Chondrocyte (in vitro differentiated cells): Measurements from ENCODE around the gene FBXL15. TPM values are rescaled to one million over a fixed set of nuclear protein-coding genes. Genes with fewer than 3 reads are reported as not detected.
A peak's percentile ranks its signal among the peaks of the same experiment; 100 is the strongest.
"Not testable (repeated sequence)": the region's sequence is repeated elsewhere in the genome, so short reads cannot be mapped to it uniquely, and the experiment has no call there.

Experiments used
- DNase-seq: peaks from one replicate; pipeline ENCODE4 v3.0.0; 2021; ENCODE audit warnings: mixed read lengths, low spot score
- H3K27ac Mint-ChIP-seq: one replicate; pipeline ENCODE4 v1.8.0; 2021; ENCODE audit warnings: mild to moderate bottlenecking, moderate library complexity, mixed read lengths; ENCODE audit not compliant: unreplicated experiment
- H3K27me3 Mint-ChIP-seq: 2 replicates; pipeline ENCODE4 v1.8.0; 2021; ENCODE audit warnings: low read depth, mixed read lengths
- H3K36me3 Mint-ChIP-seq: 2 replicates; pipeline ENCODE4 v1.8.0; 2021; ENCODE audit warnings: low read depth, mixed read lengths
- H3K4me1 Mint-ChIP-seq: 2 replicates; pipeline ENCODE4 v1.8.0; 2021; ENCODE audit warnings: low read depth, mild to moderate bottlenecking, mixed read lengths
- H3K4me3 Mint-ChIP-seq: one replicate; pipeline ENCODE4 v1.8.0; 2021; ENCODE audit warnings: mild to moderate bottlenecking, moderate library complexity, mixed read lengths; ENCODE audit not compliant: unreplicated experiment
- H3K9me3 Mint-ChIP-seq: 2 replicates; pipeline ENCODE4 v1.8.0; 2021; ENCODE audit warnings: low read depth, mixed read lengths
- total RNA-seq: library from RNA; stranded (reverse); gene quantifications from 3 replicates; pipeline ENCODE4 v1.2.1, GENCODE V29; 2021
- TF ChIP-seq, protein P1 (sequence below): fragments of 200-600 bp; sonication (generic); IDR thresholded peaks from 2 replicates; pipeline ENCODE4 v1.5.0; 2021; ENCODE audit warnings: antibody characterized with exemption, mild to moderate bottlenecking, moderate library complexity

Gene FBXL15
- total RNA-seq, 1 donor from 2014 or later, result 9.0 TPM

DNA sequence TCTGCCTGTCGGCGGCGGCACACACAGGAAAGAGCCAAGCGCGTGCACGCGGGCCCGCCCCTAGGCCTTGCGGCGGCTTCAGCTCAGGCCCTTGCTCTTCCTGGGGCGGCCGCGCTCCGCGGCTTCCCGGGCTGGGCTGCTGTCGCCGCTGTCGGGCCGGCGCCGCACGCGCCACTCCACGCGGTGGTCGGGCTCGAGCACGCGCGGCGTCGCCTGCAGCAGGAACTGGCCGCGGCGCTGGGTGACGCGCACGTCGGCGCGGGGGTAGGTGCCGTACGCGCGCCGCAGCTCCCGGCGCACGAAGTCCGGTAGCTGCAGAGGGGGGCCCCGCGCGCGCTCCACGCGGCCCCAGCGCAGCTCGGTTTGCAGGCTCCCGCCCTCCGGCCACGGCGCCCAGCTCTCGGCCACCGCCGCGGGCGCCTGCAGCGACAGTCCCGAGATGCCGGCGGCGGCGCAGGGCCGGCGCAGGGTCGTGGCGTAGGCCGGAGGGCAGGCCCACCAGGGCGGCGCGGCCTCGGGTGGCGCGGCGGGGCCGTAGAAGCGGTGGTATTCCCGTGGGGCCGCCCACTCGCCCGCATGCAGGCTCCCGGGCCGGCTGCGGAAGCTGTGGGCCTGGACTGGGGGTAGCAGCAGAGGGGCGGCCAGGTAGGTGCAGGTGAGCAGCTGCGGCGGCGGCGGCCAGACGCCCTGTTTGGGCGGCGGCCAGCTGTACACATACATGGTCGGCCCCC is 29.9 kb downstream of the FBXL15 start:
- H3K27me3 Mint-ChIP-seq, result no peaks in the 10 kb centered on the region
- peak overlapping the region; percentile 85 for H3K4me3 Mint-ChIP-seq
- no peak for DNase-seq
- H3K36me3 Mint-ChIP-seq, result no peaks in the 10 kb centered on the region
- no peaks in the 10 kb centered on the region for H3K9me3 Mint-ChIP-seq
- H3K27ac Mint-ChIP-seq, result no peak overlapping the region
- H3K4me1 Mint-ChIP-seq, result peaks cover 26% of the 10 kb centered on the region
- TF ChIP-seq, protein P1, sequence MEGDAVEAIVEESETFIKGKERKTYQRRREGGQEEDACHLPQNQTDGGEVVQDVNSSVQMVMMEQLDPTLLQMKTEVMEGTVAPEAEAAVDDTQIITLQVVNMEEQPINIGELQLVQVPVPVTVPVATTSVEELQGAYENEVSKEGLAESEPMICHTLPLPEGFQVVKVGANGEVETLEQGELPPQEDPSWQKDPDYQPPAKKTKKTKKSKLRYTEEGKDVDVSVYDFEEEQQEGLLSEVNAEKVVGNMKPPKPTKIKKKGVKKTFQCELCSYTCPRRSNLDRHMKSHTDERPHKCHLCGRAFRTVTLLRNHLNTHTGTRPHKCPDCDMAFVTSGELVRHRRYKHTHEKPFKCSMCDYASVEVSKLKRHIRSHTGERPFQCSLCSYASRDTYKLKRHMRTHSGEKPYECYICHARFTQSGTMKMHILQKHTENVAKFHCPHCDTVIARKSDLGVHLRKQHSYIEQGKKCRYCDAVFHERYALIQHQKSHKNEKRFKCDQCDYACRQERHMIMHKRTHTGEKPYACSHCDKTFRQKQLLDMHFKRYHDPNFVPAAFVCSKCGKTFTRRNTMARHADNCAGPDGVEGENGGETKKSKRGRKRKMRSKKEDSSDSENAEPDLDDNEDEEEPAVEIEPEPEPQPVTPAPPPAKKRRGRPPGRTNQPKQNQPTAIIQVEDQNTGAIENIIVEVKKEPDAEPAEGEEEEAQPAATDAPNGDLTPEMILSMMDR, result peak; percentile 1

DNA sequence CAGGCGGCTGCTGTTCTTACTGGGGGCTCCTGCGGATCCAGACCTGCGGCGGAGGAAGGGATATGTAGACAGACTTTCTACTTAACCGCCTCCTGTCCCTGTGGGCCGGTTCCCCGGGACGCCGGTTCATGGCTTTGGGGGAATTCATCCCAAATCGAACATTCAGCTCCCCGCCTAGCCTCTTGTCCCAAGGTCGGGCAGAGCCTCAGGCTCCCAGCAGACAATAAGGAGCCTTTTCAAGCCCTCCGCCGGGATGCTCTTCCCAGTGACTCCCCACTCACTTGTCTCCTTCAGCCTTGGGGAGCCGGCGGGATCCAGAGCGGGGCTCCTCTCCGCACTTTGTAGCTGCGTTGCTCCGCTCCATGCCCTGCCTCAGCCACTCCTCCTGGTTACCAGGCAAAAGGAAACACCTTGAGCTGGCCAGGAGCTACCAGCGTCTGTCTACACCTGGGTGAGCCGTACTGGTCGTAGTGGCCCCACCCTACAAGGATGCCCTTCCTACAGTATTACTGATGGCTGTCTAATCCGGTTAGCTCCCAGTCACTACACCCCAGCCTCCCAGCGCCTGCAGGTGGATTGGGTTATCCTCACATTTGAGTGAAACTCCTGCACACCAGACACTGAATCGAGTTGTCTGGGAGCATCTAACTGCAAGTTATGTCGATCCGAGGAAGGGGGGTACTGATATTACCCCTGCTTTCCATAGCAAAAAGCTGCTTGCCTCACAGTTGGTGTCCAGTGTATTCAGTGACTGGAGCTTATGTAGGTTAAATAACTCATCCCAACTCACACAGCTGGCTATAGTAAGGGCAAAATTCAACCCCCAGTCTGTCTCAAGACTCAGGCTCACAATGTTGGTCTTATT is 30.7 kb downstream of the FBXL15 start, which contains the start of gene C10orf95:
Gene C10orf95, minus strand, starts transcription at position 439 of the 865 bp plus-strand sequence. CDS start 450 bp downstream, outside the sequence.
- H3K4me1 Mint-ChIP-seq, result peaks cover 29% of the 10 kb centered on the region
- no peak within 1 kb of the TSS for H3K27ac Mint-ChIP-seq
- no peaks in the 10 kb centered on the region for H3K9me3 Mint-ChIP-seq
- TF ChIP-seq, protein P1, result no peak
- DNase-seq, result no peak
- peaks cover 2% of the 10 kb centered on the region for H3K36me3 Mint-ChIP-seq
- no peaks in the 10 kb centered on the region for H3K27me3 Mint-ChIP-seq
- peak within 1 kb of the TSS; percentile 85 for H3K4me3 Mint-ChIP-seq

DNA sequence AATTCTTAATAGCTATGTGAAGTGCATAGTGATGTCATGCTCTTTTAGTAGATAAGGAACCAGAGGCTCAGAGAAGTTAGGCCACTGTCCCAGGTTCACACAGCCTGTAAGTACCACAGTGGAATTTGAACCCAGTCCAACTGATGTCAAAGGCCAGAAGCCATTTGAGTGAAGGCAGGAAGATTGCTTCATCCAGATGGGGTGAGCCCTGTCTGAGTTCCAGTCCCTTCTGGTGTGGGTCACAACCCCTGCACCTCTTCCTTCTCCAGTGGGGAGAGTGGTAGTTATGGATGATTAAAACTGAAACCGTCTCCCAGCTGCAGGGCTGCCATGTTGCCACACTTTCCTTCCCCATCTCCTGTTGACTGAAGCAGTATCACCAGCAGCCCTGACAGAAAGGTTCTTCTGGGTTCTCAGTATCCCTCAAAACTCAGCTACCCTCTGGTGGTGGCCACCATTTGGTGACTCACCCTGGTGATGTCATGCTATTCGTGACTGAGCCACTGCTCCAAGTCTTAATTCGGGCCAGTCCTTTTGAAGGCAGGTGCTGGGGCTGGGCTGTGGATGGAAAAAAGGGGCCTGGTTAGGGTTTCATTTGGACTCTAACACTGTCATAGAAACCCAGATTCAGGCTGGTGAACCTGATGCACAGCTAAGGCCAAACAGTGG is 32.2 kb downstream of the FBXL15 start:
- Mint-ChIP-seq H3K4me3 (no peak overlapping the region), H3K27me3 (no peaks in the 10 kb centered on the region), H3K9me3 (no peaks in the 10 kb centered on the region), H3K27ac (peak overlapping the region; percentile 46), H3K36me3 (peaks cover 2% of the 10 kb centered on the region), H3K4me1 (peaks cover 29% of the 10 kb centered on the region)
- no peak for DNase-seq
- TF ChIP-seq, protein P1, result no peak

DNA sequence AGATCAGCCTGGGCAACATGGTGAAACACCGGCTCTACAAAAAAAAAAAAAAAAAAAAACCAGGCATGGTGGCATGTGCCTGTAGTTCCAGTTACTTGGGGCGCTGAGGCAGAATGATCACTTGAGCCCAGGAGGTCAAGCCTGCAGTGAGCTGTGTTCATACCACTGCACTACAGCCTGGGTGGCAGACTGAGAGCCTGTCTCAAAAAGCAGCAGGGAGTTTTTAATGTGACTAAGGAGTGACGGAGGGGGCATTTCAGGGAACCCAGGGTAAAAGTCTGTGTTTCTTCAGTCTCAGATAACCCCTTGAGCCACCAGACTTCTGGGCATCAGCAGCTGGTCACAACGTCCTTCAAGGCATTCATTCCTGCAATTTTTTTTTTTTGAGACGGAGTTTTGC is 32.9 kb downstream of the FBXL15 start:
- Mint-ChIP-seq H3K4me1 (peaks cover 29% of the 10 kb centered on the region), H3K9me3 (no peaks in the 10 kb centered on the region), H3K4me3 (no peak overlapping the region), H3K27me3 (no peaks in the 10 kb centered on the region), H3K36me3 (peaks cover 2% of the 10 kb centered on the region), H3K27ac (no peak overlapping the region)
- TF ChIP-seq, protein P1, result no peak
- DNase-seq, result no peak

DNA sequence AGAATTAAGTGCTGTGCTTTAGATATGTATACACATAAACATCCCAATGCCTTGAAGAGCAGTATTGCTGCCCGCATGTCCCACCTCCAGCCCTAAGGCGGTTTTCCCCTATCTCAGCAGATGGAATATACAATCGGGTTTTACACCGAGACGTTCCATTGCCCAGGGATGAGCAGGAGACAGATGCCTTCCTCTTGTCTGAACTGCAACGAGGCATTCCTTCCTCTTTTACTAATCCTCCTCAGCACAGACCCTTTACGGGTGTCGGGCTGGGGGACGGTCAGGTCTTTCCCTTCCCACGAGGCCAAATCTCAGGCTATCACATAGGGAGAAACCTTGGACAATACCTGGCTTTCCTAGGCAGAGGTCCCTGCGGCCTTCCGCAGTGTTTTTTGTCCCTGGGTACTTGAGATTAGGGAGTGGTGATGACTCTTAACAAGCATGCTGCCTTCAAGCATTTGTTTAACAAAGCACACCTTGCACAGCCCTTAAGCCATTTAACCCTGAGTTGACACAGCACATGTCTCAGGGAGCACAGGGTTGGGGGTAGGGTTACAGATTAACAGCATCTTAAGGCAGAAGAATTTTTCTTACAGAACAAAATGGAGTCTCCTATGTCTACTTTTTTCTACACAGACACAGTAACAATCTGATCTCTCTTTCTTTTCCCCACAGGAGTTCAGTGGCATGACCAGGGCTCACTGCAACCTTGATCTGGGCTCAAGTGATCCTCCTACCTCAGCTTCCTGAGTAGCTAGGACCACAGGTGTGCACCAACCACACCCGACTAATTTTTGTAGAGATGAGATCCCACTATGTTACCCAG is 34.2 kb downstream of the FBXL15 start:
- H3K9me3 Mint-ChIP-seq, H3K27me3 Mint-ChIP-seq, DNase-seq, H3K36me3 Mint-ChIP-seq, H3K4me3 Mint-ChIP-seq: not testable (repeated sequence)
- H3K4me1 Mint-ChIP-seq, result peaks cover 23% of the 10 kb centered on the region
- H3K27ac Mint-ChIP-seq, result peak overlapping the region; percentile 45
